Choroid plexus epithelial cell (primary cell): Measurements from ENCODE around the gene SLC35B4.

Experiments
- DNase-seq: peaks from one replicate; pipeline ENCODE4 v3.0.0-alpha.2; 2010; ENCODE audit warnings: low read depth
- H3K4me3 ChIP-seq: 2 replicates; pipeline ENCODE4 v1.5.1; 2011; ENCODE audit warnings: low read depth, mild to moderate bottlenecking, control low read depth, low read length, moderate library complexity
- TF ChIP-seq, protein P1 (sequence below): conservative IDR thresholded peaks from 2 replicates; pipeline ENCODE4 v1.5.1; 2011; ENCODE audit warnings: low read depth, mild to moderate bottlenecking, control low read depth, inconsistent platforms, low read length, moderate library complexity

SLC35B4 gene

DNA sequence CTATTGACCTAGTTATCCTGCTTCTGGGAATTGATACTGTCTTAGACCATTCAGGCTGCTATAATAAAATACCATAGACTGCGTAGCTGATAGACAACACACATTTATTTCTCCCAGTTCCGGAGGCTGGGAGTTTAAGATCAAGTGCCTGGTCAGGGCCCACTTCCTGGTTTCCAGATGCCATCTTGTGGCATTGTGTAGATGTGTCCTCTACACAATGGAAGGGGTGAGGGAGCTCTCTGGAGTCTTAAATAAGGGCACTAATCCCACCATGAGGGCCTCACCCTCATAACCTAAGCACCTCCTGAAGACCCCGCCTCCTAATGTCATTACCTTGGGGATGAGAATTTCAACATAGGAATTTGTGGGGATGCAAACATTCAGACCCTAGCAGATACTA lies 62.4 kb downstream of the SLC35B4 start:
- no peak overlapping the region for H3K4me3 ChIP-seq
- peak; percentile 23 for DNase-seq
- TF ChIP-seq, protein P1, sequence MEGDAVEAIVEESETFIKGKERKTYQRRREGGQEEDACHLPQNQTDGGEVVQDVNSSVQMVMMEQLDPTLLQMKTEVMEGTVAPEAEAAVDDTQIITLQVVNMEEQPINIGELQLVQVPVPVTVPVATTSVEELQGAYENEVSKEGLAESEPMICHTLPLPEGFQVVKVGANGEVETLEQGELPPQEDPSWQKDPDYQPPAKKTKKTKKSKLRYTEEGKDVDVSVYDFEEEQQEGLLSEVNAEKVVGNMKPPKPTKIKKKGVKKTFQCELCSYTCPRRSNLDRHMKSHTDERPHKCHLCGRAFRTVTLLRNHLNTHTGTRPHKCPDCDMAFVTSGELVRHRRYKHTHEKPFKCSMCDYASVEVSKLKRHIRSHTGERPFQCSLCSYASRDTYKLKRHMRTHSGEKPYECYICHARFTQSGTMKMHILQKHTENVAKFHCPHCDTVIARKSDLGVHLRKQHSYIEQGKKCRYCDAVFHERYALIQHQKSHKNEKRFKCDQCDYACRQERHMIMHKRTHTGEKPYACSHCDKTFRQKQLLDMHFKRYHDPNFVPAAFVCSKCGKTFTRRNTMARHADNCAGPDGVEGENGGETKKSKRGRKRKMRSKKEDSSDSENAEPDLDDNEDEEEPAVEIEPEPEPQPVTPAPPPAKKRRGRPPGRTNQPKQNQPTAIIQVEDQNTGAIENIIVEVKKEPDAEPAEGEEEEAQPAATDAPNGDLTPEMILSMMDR, result peak; percentile 29

DNA sequence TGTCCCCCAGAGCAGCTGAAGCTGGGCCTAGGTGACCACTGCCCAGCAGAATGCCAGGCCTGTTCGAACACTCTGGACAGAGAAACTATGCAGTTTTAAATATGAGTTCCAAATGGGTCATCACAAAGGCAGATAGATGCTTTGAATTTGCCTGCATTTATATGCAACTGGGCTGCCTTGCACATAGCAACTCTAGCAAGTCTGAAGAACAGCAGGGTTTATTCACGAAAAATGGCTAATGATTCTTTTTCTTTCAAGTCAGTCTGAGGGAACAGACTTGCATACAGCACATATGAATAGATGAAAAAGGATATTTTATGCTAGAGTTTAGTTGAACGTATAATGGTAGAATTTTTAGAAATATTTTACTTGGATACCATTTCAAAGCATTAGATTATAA lies 68.5 kb downstream of the SLC35B4 start:
- TF ChIP-seq, protein P1, result no peak
- no peak for DNase-seq
- no peak overlapping the region for H3K4me3 ChIP-seq

DNA sequence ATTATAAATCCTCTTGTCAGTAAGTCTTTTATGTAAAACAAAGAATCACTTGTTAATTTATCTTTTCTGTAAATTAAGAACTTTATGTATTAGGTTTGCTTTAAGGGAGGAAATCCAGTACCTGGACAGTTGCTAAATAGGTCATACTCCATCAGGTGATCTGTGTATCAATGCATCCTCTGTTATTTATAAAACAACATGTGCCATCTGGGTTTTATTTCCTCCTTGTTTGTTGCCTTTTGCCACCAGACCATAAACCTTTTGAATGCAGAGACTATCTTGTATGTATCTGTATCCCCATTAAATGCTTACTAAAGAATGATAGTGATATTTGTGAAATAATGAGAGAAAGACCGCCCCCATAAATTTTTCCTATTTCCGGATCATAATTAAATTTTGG lies 70.0 kb downstream of the SLC35B4 start:
- DNase-seq, result no peak
- H3K4me3 ChIP-seq, result no peak overlapping the region
- TF ChIP-seq, protein P1, result no peak

DNA sequence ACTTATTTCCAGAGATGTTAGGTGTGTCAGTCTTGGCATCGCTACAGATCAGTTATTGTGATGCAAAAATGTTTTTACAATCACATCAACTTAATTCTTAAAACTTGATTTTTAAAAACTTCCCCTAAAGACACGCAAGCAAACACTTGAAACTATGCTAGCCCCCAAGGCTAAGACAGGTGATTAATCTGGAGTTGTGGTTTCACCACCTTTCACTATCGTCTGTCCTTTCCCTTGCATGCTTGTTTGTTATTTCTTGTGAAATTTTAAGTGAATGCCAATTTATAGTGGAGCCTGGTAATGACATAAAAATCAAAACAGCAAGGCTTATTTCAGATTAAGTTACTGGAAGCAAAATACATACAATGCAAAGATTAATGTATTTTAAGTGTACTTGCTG lies 70.4 kb downstream of the SLC35B4 start:
- no peak for DNase-seq
- TF ChIP-seq, protein P1, result no peak
- H3K4me3 ChIP-seq, result no peak overlapping the region

DNA sequence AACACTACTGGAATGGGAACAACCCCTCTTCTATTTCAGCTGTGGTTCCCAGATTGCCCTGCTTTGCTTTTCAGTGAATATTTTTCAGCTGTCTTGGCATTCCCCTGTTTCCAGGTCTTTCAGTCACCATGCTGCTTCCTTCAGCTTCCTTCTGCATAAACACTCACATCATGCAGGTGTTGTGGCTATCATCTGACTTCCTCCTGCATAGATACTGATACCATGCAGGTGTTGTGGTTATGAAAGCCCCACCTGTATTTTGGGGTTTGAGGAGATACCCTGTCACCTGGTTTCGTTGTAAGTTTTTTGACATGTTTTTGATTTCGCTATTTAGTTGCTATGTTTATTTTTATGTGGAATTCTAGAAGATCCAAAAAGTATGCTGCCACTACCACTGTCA lies 71.5 kb downstream of the SLC35B4 start:
- H3K4me3 ChIP-seq, result no peak overlapping the region
- TF ChIP-seq, protein P1, result no peak
- no peak for DNase-seq
